DMS 273 (cell line): Measurements from ENCODE around the gene PSMG4.

Experiments used
- DNase-seq: peaks from one replicate; lab custom pipeline; 2025; ENCODE audit not compliant: unreplicated experiment; lab: John Stamatoyannopoulos, UW

The PSMG4 gene

GRCh38 chr6:3250231-3250675 lies 8.5 kb upstream of the PSMG4 start:
- no peak for DNase-seq

DNA sequence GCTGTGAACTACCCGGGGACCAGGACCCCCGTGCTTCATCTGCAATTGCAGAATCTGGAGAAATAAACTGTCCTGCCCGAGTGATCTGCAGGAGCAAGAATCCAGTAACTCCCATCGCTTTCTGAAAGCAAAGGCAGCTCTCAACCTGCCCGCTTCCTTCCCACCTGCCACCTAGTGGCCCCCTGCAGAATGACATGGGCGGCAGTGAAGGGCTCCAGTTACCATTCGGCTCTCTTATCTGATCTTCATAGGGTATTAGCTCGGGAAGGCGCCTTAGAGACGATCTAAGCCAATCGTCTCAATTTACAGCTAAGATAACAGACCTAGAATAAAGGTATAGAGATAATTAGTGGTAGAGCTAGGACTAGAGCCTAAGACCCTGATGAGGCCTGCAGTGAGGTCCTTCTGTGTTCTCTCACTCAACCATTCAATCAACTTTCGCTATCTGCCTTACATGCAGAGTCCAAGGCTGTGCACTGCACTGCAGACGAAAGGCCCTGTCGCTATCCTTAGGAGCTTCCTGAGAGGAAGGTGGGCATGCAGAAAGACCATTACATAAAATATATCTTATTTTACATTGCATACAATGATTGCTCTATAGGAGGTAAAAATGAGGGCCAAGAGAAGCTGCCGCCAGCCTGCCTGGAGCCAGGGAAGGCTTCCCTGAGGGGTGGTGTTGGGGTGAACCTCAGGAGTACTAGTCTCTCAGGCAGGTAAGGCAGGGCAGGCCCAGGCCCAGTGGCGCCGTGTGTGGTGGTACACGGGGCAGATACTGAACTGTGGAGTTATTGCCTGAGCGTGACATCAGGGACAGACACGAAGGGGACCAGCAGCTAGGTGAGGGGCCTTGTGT lies 7.1 kb upstream of the PSMG4 start:
- peak; percentile 92 for DNase-seq

DNA sequence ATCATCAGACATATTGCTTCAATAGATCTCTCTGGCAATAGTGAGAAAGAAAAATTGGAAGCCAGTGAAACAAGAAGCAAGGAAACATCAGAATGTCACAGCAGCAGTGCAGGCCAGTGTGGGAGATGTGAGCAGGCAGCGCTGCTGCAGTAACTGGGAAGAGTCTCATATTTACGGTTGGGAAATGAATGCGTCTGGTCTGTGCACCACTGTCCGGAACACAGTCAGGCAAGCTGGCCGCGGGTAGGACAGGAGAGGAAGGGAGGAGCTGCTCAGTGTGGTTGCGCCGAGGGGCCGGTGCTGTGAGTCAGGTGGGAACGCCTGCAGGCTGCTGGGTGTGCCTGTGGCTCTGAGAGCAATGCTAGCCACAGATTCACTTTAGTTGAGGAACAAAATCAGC lies 6.4 kb upstream of the PSMG4 start:
- DNase-seq = no peak

- no peak for DNase-seq
Observed at GRCh38 chr6:3252861-3253596, 5.7 kb upstream of the PSMG4 start.

DNA sequence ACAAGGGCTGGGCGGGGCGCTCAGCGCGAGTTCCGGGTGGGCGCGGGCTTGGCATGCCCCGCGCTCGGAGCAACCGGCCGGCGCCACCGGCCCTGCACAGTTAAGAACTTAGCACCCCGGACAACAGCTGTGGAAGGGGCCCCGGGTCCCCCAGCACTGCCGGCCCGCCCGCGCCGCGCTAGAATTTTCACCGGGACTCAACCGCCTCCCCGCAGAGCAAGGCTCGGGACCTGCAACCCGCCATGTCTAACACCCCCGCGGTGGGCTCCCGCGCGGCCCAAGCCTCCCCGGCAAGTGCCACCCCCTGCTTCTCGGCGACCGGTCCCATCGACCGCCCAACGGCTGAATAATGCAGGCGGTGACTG lies 5.2 kb upstream of the PSMG4 start:
- no peak for DNase-seq

DNA sequence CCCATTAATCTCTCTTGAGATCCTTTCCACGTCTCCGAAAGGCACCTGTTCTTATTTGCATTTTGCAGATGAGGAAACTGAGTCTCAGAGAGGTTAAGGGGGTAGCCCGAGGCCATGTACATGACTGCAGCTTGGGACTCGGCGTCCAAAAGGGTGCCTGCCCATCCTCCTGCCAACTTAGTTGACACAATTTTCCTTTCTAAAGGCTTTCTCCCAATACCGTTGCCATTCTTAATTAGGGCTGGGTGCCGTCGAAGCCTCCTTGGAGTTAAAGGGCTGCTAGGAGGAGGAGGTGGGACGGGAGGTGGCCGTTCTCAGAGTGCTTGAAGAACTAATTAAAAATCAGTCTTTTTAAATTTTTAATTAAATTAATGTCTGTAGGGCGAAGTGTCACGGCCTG lies 546 bp upstream of the PSMG4 start:
- DNase-seq = no peak

GRCh38 chr6:3259491-3259958 lies 778 bp downstream of the PSMG4 start:
- DNase-seq = peak; percentile 77

- DNase-seq = no peak
Observed at GRCh38 chr6:3260296-3260695, 1.5 kb downstream of the PSMG4 start.

- peak; percentile 36 for DNase-seq
Observed at GRCh38 chr6:3260772-3261517, 2.2 kb downstream of the PSMG4 start.

DNA sequence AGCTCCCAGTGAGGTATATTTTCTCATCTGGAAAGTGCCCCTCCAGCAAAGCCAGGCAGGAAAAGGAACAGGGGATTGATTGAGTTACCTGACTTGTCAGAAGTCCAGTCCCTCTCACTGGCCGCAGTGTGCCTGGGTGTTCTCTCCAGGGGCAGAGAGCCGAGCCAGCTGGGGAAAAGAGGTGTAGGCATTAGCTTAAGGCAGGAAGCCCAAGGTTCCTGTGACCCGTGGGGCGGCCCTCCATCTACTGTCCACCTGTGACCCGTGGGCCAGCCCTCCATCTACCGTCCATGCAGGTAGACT lies 2.7 kb downstream of the PSMG4 start:
- DNase-seq = no peak

DNA sequence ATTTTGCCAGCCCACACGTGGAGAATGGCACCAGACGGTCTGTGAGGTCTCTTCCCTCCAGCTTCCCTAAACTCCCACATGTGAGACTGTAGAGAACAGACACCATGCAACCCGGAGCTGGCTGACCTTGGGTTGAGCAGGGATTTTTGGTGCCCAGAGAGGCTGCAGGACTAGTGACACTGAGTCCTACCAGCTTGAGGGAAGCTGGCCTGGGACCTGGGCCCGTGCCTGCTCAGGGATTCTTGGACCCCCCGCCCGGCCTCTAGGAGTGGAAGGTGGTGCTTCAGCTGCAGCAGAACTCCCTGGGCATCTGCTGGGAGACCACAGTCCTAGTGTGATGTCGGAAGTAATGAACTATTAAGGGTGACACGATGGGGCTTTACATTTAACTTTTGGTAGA lies 3.2 kb downstream of the PSMG4 start:
- peak; percentile 84 for DNase-seq

- peak; percentile 62 for DNase-seq
Observed at GRCh38 chr6:3263096-3263495, 4.3 kb downstream of the PSMG4 start.

DNA sequence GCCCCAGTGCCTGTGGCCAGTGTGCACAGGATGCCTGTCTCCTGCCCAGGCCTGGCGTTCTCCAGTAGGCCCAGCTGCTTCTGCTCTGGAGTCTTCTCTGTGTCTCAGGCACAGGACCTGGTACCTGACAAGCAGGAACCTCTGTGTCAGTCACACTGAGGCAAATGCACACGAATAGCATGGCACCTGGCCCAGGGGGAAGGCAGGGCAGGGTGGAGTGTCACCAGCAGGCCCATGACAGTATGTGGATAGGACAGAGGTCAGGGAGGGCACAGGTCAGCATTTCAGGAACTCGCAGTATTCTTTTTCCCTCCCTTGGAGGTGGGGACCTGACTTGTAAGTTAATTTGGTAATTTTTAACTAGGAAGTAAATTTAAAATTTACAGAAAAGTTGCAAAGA lies 5.6 kb downstream of the PSMG4 start:
- DNase-seq = no peak

- no peak for DNase-seq
Observed at GRCh38 chr6:3265671-3266070, 6.9 kb downstream of the PSMG4 start.

DNA sequence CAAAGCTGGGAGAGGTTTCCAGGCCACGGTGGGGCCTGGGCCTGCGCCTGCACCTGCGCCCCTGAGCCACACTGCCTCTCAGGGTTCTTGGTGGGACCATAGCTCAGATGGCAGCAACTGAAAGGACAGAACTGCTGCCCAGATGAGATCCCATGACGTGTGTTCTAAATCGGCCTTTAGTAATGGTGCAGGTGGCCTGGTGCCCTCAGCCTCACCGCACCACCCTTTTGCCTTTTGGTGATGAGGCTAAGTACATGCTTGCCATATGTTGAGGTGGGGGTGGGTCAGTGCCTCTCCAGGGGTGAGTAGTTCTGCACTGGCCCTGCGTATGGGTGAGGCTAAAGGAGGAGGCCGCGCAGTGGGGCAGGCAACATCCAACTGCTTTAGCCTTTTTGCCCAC lies 7.4 kb downstream of the PSMG4 start:
- DNase-seq = no peak

GRCh38 chr6:3267162-3267561 lies 8.4 kb downstream of the PSMG4 start:
- DNase-seq = no peak

DNA sequence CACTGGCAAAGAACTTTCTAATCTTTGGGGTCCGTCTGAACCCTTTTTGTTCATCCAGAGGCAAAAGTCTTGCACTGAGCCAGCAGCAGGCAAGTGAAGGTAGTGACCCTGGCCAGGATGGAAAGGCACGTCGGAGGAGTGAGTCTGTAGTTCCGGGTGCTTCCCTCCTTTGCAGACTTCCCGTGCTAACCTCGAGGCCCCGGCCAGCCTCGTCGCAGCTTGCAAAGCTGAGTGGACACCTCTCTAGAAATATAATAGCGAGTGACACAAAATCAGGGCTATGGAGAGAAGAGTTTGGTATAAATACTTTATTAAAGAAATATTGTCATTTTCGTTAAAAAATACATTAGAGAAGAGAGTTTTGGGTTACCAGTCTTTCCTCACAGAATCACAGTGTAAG lies 9.9 kb downstream of the PSMG4 start:
- no peak for DNase-seq

DNA sequence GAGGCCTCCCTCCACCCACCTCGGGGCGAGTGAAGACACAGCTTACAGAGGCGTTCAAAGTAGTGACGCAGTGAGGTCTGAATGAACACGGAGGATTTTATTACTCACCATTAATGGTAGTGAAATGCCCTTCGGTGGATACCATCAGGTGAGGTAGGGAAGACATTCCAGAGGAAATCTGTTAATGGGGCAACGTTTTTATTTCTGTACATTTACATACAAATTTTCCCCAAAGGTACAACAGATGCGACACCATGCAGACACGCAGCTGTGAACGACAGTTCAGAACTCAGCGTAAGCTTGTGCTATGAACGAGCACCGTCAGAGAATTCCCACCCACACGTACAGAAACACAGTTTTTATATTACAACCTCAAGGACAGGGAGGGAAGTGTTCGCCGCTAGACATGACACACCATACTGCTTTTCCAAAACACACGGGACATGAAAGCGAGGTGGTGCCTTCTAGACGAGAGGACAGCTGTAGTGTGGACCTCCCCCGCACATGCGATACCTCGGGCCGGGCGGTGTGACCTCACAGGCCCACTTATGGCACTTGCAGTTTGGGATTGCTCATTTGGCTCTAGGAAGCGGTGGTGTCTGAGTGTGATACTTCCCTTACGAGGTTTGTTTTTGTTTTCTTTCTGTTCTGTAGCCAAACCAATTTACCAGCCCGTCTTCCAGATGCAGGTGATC lies 10.7 kb downstream of the PSMG4 start:
- no peak for DNase-seq

DNA sequence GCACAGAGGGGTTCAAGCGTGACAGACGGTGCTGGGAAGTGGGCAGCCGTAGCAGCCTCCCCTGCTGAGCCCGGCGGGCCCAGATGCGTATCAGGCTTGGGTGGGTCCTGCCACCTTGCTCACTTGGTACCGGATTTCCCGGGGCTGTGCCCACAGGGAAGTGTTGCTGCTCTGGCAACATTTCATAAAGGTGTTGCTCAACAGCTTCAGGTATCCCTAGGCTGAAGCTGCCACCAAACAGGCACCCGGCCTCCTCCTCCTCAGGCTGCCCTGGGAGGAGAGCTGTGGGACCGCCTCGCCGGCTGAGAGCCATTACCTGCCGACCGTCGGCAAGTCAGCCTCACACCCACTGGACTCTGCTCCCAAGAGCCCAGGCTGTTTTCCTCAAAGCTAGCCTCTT lies 11.5 kb downstream of the PSMG4 start:
- no peak for DNase-seq

DNA sequence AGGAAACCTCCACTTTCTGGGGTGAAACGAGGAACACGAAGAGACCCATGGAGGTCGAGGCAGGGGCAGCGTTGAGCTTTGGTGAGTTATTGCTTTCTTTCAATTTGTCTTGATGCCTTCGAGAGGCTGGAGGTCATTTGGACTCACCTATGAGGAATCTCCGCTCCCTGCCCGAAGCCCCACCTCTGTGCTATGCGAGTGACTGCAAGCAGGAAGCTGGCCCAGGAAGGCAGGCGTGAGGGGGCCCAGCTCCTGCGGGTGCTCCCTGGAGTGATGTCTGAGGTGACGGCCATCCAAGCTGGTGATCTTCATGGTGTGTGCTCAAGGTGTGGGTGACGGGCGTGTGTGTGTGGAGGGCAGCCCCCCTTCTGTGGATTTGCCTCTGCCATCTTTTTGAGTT lies 13.0 kb downstream of the PSMG4 start:
- no peak for DNase-seq

- DNase-seq = no peak
Observed at GRCh38 chr6:3272911-3273547, 14.3 kb downstream of the PSMG4 start.
